GM19328 (cell line): ENCODE results near the gene PARD3B.

Experiments used
- ATAC-seq: cut with Tn5 transposase; IDR thresholded peaks from one replicate; pipeline ENCODE4 v1.9.1; 2021; ENCODE audit warnings: mild to moderate bottlenecking, moderate library complexity; ENCODE audit not compliant: unreplicated experiment

Gene PARD3B

DNA sequence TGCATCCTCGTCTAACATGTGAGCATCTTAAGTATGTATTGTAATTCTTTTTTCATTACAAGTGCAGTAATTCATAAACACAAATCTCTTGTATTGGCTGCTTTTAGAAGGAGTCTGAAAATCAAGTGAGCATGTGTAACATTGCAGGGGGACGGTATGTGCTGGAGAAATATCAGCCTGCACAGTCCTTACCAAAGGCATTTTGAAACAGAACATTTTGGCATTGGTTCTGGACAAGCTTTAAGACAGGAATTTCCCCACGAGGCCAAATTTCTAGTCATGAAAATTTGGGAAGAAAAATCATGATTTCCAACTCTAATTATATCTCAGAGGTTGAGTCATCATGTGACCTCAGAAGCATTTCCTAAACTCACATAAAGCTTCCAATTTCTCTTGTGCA is 1112.3 kb downstream of the PARD3B start:
- no peak for ATAC-seq

DNA sequence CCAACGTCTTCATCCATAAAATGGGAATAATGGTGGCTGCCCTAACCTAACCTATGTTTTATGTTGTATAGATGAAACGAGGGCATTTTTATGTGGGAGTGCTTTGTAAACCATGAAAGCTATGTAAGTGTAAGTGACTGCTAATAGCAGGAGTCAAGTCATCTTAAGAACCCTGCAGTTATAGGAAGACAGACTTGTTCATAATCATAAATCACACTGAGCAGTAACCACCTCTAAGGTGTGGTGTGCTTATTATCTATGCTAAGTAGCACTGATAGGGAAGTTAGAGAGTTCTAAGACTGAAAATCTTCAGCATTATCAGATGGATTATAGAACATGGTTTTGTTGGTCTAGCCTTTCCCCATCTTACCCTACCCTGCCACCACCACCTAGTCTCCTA is 1112.8 kb downstream of the PARD3B start:
- no peak for ATAC-seq

DNA sequence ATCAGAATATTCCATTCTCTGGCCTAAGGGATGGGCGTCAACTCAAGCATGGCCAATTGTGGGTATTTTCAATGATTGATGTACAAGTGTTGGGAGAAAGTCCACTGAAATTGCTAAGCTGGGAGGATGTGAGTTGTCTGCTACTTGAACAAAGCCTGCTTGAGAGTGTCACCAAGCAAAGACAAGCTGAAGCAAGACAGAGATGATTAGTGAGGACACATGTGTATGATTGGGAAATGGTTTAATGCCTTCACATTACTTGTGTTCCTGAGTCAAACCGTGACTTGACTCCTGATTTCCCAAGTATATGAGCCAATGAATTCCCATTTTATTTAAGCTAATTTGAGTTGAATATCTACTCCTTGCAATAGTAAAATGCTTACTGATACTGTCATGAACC is 1113.3 kb downstream of the PARD3B start:
- no peak for ATAC-seq

DNA sequence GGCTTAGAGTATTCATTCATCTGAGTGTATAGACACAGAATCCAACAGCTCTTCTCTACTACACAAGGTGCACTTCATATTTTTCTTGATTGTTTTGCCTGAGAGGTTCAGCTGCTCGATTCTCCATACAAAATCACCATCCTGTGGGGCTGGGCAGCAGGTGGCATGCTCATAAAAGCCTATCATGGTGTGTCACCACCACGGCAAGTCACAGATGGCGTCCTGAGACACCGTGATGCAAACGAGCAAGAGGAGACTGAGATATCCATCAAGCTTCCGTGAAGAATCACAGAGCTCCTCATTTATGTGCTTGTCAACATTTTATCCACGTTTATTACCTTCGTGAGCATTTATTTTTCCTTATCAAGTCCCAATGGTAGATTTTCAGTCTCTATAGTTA is 1114.6 kb downstream of the PARD3B start:
- no peak for ATAC-seq

DNA sequence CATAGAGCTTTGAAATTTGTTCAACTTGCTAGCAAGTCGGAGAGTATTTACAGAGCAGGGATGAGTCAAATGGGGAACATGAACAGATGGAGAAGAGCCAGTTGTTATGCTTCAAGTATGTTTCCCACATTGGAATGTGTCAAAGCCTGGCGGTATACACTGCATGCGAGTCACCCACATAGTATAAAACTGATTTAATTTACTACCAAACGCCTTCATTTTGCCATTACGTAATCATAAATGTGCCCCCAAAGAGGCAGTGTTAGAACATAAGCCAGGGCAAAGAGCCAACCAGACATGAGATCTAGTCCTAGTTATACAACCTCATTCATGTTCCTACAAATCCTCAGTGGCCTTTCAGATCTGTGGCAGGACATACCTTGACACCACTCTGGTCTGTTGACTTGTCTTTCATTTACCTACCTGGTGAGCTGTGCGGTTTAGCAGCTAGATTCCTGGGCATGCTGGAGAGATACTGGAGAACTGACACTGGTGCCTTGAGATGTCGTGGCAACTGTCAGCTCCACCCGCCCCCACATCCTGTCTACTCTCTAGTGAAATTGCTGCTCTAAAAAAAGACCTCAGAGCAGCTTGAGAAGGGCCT is 1115.3 kb downstream of the PARD3B start:
- peak; percentile 70 for ATAC-seq

DNA sequence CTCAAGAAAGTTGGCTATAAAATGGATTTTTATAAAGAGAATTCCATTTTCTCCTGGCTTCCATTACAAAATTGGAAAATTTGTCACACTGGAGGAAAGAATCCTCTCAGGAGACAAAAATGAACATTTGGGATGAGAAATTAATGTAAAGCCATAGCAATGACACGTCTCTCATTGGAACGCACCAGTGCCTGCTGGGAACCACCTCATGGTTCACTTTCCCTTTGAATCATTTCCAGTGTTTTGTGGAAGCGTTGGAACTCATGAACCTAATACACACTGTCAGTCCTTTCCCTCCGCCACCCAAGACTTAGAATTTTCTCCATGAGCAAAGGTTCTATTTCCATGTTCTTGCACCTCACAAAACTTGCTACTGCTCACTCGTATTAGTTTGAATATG is 1116.0 kb downstream of the PARD3B start:
- ATAC-seq = no peak

DNA sequence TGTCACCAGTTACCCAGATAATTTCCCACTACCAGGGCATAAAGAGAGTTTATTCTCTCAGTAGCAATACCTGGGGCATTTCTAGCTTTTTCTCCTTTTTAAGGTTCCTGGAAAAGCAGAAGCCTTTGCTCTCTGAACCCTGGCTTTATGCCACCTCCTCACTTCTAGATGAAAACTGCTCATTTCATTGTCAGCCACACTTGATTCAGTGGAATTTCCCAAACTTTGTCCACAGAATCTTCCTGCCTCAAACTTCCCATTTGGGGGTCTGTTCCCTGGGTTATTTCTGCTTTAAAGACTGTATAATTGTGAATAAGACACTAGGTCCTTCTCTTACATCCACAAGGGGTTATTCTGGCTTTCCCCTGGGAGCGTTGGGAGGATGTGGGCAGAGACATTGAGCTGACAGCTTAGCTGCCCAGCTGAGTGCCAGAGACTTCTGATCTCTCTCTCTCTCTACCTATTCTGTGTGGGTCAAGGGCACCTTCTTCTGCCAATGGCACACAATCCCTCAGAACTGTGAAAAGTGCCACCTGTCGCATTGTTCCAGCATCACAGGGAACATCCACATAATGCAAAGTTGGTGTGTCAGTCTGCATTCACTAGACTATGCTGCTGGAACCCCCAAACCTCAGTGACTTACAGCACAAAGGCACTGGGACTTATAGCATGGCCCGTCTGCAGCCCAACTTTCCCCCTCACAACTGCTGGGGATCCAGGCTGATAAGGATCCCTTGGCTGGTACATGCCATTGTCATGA is 1117.1 kb downstream of the PARD3B start:
- ATAC-seq = no peak

DNA sequence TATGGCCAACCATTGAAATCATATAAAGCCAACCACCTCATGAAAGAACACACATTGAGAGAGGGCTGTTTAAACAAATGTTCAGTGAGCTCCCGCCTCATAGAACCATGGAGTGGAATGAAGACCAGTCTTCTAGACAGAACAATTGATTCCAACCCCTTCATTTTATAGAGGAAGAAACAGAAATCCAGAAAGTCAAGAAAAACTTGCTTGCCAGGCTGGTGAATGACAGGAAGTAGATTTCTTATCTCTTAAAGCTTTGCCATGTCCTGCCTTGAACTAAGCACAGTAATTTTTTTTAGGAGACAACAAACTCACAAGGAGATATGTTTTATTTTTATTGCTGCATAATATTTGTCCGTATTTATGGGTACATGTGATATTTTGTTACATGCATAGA is 1120.5 kb downstream of the PARD3B start:
- no peak for ATAC-seq
